CD4-positive, alpha-beta T cell treated with Interleukin-15 for 1 hour (primary cell): ENCODE measurements around the gene RHBDD1.

Experiments used
- DNase-seq: peaks from one replicate; pipeline ENCODE4 v3.0.0-alpha.2; 2020

Gene RHBDD1

GRCh38 chr2:226943862-226944620 lies 108.2 kb downstream of the RHBDD1 start:
- no peak for DNase-seq

- DNase-seq = no peak
Observed at GRCh38 chr2:226953206-226953605, 117.4 kb downstream of the RHBDD1 start.

GRCh38 chr2:226953826-226954225 lies 118.0 kb downstream of the RHBDD1 start:
- no peak for DNase-seq

GRCh38 chr2:226956659-226957058 lies 120.8 kb downstream of the RHBDD1 start:
- no peak for DNase-seq

- DNase-seq = no peak
Observed at GRCh38 chr2:226959418-226959817, 123.6 kb downstream of the RHBDD1 start.

GRCh38 chr2:226962176-226962773 lies 126.4 kb downstream of the RHBDD1 start:
- no peak for DNase-seq

- DNase-seq = no peak
Observed at GRCh38 chr2:226963528-226963927, 127.7 kb downstream of the RHBDD1 start.

- no peak for DNase-seq
Observed at GRCh38 chr2:226965376-226965775, 129.5 kb downstream of the RHBDD1 start.

GRCh38 chr2:226969417-226970080 lies 133.7 kb downstream of the RHBDD1 start:
- DNase-seq = no peak

- DNase-seq = no peak
Observed at GRCh38 chr2:226970362-226970761, 134.5 kb downstream of the RHBDD1 start.

- DNase-seq = no peak
Observed at GRCh38 chr2:226971084-226971483, 135.2 kb downstream of the RHBDD1 start.

GRCh38 chr2:226971770-226972169 lies 135.9 kb downstream of the RHBDD1 start:
- DNase-seq = no peak

GRCh38 chr2:226973816-226974215 lies 138.0 kb downstream of the RHBDD1 start:
- DNase-seq = no peak

GRCh38 chr2:226977775-226978190 lies 141.9 kb downstream of the RHBDD1 start:
- DNase-seq = no peak

GRCh38 chr2:226978300-226978699 lies 142.4 kb downstream of the RHBDD1 start:
- no peak for DNase-seq

GRCh38 chr2:226979004-226979403 lies 143.2 kb downstream of the RHBDD1 start:
- no peak for DNase-seq

GRCh38 chr2:226981791-226982326 lies 146.0 kb downstream of the RHBDD1 start:
- no peak for DNase-seq

GRCh38 chr2:226983895-226984749 lies 148.3 kb downstream of the RHBDD1 start:
- DNase-seq = no peak

- DNase-seq = no peak
Observed at GRCh38 chr2:226984750-226985582, 149.1 kb downstream of the RHBDD1 start.

GRCh38 chr2:226985583-226985946 lies 149.7 kb downstream of the RHBDD1 start:
- no peak for DNase-seq

- no peak for DNase-seq
Observed at GRCh38 chr2:226991663-226992062, 155.8 kb downstream of the RHBDD1 start.

GRCh38 chr2:226993171-226993570 lies 157.3 kb downstream of the RHBDD1 start:
- no peak for DNase-seq
